HG03469 (cell line): Measurements from ENCODE around the gene ALOX12B.
"Not testable (repeated sequence)": the region's sequence is repeated elsewhere in the genome, so short reads cannot be mapped to it uniquely, and the experiment has no call there.

ENCODE experiments used
- ATAC-seq: cut with Tn5 transposase; IDR thresholded peaks from one replicate; pipeline ENCODE4 v1.9.1; 2021; ENCODE audit warnings: mild to moderate bottlenecking, moderate library complexity, moderate number of reproducible peaks; ENCODE audit not compliant: unreplicated experiment

The ALOX12B gene

GRCh38 chr17:8089728-8090127, 2.2 kb upstream of the ALOX12B start:
- no peak for ATAC-seq

DNA sequence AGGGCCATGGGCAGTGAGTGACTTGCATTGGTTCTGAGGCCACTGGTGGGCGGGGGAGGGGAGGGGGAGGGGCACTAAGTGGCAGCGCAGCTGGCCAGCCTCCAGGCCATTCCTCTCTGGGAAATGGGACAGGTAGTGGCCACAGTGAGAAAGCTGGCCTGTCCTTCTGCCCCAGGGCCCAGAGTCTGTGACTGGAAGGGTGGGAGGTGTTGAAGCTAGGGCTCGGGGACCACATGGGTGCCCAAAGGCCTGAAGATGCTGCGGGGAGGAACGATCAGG, 375 bp upstream of the ALOX12B start:
- ATAC-seq = no peak

DNA sequence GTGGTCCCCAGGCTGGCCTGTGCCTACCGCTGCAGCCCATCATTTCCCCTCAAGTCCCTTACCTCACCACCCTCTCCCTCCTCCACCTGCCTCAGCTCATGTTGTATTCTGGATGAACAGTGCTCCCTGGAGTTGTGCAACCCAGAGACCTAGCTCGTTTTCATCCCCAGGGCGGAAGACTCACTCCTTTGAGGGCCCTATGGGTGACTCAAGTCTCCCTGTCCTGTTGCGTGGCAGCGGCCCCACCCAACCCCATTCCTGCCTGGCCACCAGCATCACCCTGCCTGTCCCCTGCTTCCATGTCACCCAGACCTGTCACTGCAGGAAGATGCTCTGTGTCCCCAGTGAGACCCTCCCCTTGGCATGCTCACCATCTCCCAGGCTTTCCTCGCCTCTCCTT, 3.3 kb downstream of the ALOX12B start:
- no peak for ATAC-seq

DNA sequence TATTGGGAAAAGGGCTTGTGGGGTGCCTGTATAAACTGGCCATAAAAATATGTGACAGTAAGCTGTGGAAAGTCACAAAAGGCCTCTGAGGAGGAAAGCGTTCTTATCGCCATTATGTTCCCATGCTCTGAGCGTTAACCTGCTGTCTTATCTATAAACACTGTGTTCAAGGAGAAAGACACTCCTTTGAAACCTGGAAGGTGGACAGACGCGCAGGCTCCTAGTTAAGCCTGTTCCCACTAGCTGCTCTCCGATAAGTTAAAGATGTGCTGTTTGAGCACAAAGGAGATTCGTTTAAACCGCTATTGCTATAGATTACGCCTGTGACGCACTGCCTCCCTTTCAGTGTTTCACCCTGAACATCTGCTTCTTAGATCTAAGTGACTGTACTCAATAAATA, 5.2 kb downstream of the ALOX12B start:
- ATAC-seq = no peak

DNA sequence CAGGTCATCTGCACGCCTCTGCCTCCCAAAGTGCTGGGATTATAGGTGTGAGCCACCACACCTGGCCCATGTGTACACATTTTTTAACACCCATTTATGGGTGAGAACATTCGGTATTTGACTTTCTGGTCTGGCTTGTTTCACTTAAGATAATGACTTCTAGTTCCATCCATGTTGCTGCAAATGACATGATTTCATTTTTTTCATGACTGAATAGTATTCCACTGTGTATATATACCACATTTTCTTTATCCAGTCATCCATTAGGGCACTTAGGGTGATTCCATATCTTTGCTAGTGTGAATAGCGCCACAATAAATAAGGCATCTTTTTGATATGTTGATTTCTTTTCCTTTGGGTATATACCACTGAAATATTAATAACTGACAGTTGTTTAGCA, 5.6 kb downstream of the ALOX12B start:
- no peak for ATAC-seq

DNA sequence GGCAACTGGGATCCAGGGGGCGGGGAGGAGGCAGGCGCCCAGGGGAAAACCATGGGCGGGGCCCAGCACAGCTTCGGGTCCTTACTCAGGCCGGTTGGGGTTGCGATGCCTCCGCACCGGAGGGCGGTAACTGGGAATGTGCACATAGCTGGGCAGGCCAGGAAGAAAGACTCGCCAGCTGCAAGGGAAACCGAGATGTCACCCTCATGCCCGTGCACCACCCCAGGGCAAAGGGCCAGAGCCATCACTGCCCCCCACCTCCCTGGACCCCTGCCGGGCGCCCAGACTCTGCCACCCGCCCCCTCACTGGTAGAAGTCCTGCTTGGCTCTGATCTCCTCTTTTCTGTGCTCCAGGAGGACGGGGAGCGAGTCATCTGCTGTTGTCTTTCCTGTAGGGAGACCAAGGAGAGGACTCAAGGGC, 6.7 kb downstream of the ALOX12B start:
- no peak for ATAC-seq

DNA sequence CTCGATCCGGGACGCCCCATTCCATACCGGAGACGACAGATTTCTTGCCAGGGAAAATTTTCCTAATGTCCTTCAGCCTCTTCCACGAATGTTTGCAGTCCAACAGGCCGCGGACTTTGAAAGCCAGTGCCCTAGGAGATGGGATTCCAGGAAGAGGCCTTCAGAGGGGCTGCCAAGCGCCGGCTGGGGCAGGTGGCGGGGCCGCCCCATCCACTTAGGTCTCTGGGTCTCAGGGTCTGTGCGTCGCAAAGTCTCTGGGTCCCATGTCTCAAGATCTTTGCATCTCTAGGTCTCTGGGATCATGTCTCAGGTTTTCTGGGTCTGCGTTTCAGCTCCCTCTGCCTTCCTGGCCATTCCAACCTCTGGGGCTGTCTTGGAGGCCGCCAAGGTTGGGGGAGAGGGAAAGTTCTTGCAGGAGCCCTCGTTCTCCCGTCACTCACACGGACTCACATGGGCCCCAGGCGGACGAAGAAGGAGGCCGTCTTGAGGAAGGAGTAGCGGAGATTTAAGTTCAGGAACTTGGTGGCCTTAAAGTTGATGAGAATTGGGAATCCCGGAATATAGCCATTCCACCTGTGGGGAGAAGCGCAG, 7.2 kb downstream of the ALOX12B start:
- ATAC-seq = no peak

GRCh38 chr17:8079291-8080207, 8.0 kb downstream of the ALOX12B start:
- ATAC-seq = no peak

DNA sequence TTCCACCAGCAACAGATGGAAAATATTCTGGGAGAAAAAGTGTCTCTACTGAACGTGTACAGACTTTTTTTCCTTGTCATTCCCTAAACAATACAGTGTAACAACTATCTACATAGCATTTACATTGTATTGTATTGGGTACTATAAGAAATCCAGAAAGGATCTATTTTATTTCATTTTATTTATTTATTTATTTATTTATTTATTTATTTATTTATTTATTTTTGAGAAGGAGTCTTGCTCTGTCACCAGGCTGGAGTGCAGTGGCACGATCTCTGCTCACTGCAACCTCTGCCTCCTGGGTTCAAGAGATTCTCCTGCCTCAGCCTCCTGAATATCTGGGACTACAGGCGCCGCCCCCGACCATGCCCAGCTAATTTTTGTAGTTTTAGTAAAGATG, 9.6 kb downstream of the ALOX12B start:
- ATAC-seq = not testable (repeated sequence)

DNA sequence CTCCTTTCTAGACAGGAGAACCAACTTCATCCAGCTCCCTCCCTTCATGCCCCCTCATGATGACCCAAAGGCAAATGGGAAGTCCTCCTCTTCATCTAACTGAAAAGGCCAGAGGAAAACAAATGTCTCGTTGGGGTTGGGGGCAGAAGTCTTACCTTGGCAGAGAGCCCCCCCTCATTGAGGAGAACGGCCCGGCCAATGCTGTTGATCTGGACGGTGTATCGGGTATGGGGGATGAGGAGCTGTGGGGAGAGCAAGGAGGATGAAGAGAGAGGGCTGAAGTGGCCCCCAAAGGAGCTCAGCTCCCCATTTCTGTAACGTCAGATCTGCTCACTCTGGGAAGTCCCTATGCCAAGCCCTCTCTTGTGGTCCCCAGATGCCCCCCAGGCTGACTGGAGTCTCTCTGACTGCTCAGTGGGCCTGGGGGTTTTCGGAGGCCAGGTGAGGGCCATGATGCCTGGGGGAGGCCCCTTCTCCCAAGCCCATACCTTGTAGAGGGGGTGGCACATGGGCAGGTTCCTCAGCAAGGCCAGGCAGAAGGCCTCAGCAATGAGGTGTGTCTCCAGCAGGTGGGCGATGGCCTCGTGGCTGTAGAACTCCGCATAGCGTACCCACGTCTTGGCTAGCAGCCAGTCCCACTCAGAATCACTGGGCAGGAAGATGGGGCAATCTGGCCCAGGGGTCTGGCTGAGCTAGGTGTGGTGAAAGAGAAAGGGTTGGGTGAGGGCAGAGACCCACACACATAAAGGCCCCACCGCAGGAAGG, 10.8 kb downstream of the ALOX12B start:
- ATAC-seq = no peak

DNA sequence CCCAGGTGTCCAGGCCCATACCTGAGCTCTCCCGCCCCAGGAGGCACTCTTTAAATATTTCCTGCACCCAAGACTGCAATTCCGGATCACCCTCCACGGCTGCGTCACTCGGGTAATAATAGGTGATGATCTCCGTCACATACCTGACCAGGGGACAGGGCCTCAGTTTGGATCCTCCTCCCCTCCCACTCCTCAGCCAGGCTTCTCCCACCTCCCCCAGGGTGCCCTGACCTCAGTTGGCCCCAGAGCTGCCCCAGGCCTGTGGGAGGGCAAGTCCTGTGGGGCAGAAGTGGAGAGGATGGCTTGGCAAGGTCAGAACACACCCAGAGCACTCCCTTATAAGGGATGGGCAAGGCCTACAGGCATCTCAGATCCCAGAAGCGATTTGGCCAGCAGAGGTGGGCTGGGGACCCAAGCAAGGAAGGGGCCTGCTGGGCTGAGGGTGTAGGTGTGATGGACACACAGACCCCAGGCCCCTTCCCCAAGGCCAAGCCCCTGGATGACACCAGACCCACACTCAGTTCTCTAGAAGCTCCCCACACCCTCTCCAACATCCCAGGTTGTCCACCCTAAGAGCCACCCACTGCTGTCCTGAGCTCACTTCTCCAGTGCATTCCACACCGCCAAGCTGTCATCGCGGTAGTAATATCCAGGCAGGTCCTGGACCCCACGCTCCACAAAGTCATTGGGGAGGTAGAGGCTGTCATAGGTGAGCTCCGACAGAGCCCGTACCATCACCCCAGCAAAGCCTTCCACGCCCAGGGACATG, 11.8 kb downstream of the ALOX12B start:
- ATAC-seq = no peak

GRCh38 chr17:8075081-8075480, 12.4 kb downstream of the ALOX12B start:
- no peak for ATAC-seq

DNA sequence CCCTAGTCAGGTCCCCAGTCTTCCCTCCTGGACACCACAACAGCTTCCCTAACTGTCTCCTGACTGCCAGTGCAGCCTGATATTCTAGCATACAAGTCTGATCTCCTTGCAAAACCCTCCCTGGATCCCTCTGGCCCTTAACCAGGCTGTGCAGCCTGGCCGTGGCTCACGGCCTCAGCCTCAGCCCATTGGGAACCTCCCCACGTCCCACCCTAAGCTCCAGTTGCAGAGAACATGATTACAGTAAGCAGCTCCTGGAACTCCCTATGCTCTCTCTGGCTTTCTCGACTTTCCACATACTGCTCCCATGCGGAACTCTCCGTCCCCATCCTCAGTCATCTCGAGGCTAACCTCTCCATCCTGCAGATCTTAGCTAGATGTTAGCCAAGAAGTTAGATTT, 13.0 kb downstream of the ALOX12B start:
- no peak for ATAC-seq

DNA sequence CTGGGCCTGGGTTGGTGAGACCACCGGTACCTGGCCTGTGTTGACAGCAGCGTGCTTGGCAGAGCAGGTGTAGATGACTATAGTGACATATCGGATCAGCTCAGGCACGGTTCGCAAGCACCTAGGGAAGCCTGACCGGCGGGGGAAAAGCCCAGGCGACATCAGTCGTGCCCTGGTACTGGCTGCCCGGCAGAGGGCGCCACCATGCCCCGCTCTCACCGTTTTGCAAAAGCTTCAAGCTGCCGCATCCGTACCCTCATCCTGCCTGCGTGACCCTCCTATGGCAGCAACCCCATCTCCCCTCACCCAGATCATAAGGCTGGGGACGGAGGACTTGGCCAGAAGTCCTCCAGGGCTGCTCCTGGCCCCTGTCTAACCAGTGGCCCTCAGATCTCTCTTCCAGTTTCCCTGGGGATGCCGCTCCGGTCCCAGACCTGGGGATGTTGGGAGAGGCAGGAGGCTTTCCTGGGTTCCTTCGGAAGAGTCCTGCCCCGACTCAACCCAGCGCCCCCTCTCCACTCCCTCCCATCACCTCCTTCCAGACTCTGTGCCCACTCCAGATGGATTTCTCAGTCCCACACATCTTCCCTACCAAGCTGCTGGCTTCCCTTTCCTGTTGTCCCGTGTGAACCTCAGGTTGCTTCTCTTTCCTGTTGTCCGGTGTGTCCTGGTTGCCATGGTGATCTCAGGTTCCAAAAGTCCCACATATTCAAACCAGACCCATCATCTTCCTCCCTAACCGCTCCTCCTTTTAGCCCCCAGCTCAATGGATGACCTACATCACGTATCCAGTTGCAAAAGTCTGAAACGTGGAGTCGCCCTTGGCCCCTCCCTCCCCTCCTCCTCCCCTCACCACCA, 13.7 kb downstream of the ALOX12B start:
- no peak for ATAC-seq

DNA sequence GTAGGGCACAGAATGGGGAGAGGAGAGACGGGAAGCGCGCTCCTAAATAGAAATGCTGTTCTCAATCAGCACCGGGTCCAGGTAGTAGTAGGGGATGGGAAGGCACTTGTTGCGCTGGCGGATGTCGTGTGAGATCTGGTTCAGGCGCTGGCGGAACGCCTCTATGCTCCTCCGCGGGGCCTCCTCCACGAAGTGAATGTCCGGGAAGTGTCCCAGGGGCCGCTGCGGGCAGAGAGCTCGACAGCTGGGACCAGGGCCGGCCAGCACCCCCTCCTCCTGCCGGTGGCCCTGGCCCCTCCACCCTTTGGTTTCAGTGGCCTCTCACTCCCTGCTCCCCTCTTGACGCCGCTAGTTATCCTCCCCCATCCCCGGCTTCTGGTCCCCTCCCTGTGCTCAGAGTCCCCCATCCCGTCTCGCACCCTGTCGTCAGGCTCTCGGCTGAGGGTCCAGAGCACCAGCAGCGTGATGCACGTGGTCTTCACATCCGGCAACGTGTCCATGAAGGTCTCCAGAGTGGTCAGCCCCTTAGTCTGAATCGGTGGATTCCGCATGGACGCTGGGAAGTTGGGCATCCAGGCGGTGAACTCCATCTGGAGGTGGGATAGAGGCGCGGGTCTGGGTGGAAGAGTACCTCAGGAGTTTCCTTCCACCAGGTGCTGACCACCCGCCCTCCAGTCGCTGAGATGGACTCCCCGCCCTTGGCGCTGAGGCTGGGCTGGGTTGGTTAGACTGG, 14.6 kb downstream of the ALOX12B start:
- no peak for ATAC-seq

DNA sequence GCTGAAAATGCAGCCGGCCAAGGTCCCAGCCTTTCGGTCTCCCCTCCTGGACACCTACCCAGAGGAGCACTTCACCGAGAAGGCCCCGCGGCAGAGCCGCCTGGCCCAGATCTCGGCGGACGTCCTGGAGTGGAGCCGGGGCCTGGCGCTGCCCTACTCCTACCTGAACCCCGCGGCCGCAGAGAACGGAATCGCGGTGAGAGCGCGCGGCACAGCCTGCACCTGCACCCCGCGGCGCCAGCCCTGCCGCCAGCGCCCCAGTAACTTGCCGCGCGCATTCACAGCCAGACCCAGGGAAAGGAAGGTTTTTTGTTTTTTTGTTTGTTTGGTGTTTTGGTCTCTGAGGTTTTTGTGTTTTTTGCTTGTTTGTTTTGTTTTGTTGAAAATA, 15.2 kb downstream of the ALOX12B start:
- no peak for ATAC-seq

GRCh38 chr17:8071496-8071895, 16.0 kb downstream of the ALOX12B start:
- ATAC-seq = no peak

DNA sequence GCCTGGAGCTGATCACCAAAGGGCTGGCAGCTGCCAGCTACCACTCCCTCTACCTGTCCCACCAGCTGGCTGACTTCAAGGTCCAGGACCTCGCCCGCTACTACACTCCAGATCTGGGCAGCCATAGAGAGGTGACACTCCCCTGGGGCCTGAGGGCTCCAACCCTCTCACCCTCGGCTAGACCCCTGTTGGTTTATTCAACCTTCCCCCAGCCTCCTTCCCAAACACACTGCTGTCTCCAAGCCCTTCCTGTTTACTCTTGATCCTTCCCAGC, 18.0 kb downstream of the ALOX12B start:
- no peak for ATAC-seq

- no peak for ATAC-seq
These were observed 18.6 kb downstream of the ALOX12B start for GRCh38 chr17:8068736-8069586.
